Measurements from ENCODE around the gene GNA15. TPM values are rescaled to one million over a fixed set of nuclear protein-coding genes. Genes with fewer than 3 reads are reported as not detected.
A peak's percentile ranks its signal among the peaks of the same experiment; 100 is the strongest.

Gene GNA15
- polyA plus RNA-seq, 3 donors, result 38.7 to 45.0 (median 41.3) TPM

GRCh38 chr19:3178377-3178972, 42.6 kb downstream of the GNA15 start, which contains the start of gene S1PR4:
TSS of gene S1PR4 (plus strand) at chr19:3178769. CDS start at chr19:3178793, 24 bp downstream.
- H3K4me1 Mint-ChIP-seq, result peaks cover 38% of the 10 kb centered on the region
- H3K4me2 ChIP-seq (replicated peaks; ENCODE audit: extremely low read depth, low read length, poor library complexity, severe bottlenecking), result peak within 1 kb of the TSS; percentile 85
- peaks cover 70% of the 10 kb centered on the region for H3K79me2 ChIP-seq (ENCODE audit: insufficient read depth, low read length)

More at GRCh38 chr19:3178377-3178972, 42.6 kb downstream of the GNA15 start, which contains the start of gene S1PR4:
- Mint-ChIP-seq H3K27me3 (ENCODE audit: low read depth in 3 of 3) (peaks cover 0 to 10% (median 0%) of the 10 kb centered on the region in 3 donors), H3K4me3 (peak within 1 kb of the TSS; percentile 92 to 99), H3K27ac (peak within 1 kb of the TSS; percentile 93 to 99 (median 96)), H3K9me3 (peaks cover 0 to 3% (median 0%) of the 10 kb centered on the region in 7 donors), H3K36me3 (peaks cover 8 to 11% of the 10 kb centered on the region in 2 donors)
- TF ChIP-seq CTCF (IDR thresholded peaks at IDR 0.05), result no peak
- Histone ChIP-seq H3K27me3 (ENCODE audit: control insufficient read depth in 2 of 2, insufficient read depth in 2 of 2, low read length in 2 of 2) (no peaks in the 10 kb centered on the region), H3K36me3 (replicated peaks in 1 of 2; ENCODE audit: control insufficient read depth in 1 of 2, insufficient read depth in 2 of 2, low read length in 2 of 2) (peaks cover 0 to 5% of the 10 kb centered on the region in 2 donors), H3K9me3 (replicated peaks in 1 of 2; ENCODE audit: control insufficient read depth in 1 of 2, insufficient read depth in 1 of 2, low read length in 2 of 2) (no peaks in the 10 kb centered on the region), H3K4me1 (ENCODE audit: control insufficient read depth in 1 of 2, insufficient read depth in 2 of 2, low read length in 2 of 2) (peaks cover 58 to 71% of the 10 kb centered on the region in 2 donors), H3K4me3 (replicated peaks in 1 of 3; ENCODE audit: low read depth in 2 of 3, low read length in 3 of 3) (peak within 1 kb of the TSS; percentile 64 to 94 (median 90)), H3K9ac (ENCODE audit: insufficient read depth, low read length, poor library complexity, severe bottlenecking) (peak within 1 kb of the TSS; percentile 90), H3K27ac (ENCODE audit: low read depth in 1 of 2, low read length in 2 of 2) (peak within 1 kb of the TSS; percentile 87 to 91), H4K20me1 (ENCODE audit: insufficient read depth, low read length) (peaks cover 31% of the 10 kb centered on the region), H2AFZ (ENCODE audit: insufficient read depth, low read depth, low read length, poor library complexity, severe bottlenecking) (peak within 1 kb of the TSS; percentile 71)
- intact Hi-C loops (cut with micrococcal nuclease), result loop anchor here in 1 of 2 donors (5.0 kb wide), 1 partner anchor 36 kb away; no protein-coding TSS in a partner anchor
- WGBS (ENCODE audit: insufficient coverage), result under 1% methylated on average over 37 of the region's 42 CpGs
- peak; percentile 36 to 45 (median 39) for DNase-seq
